Breast epithelium (tissue), 3 donors: ENCODE measurements around the gene KANSL3.

Source experiments
- POLR2A ChIP-seq: fragments of 450-650 bp; IDR thresholded peaks from one replicate; pipeline ENCODE4 v1.6.1; 2016; ENCODE audit warnings: antibody characterized with exemption, mild to moderate bottlenecking, moderate library complexity
- POLR2AphosphoS5 ChIP-seq, 3 donors: sonication (generic); formaldehyde crosslinking; IDR thresholded peaks; one replicate each; pipeline ENCODE4 v1.6.1; 2017; ENCODE audit warnings: antibody characterized with exemption in 3 of 3
- TF ChIP-seq, protein P1 (sequence below), 3 donors: fragments of 450-650 bp; IDR thresholded peaks; one replicate each; pipeline ENCODE4 v1.5.1; 2016 to 2017; ENCODE audit warnings: antibody characterized with exemption in 3 of 3, mild to moderate bottlenecking in 3 of 3, moderate library complexity in 3 of 3

DNA sequence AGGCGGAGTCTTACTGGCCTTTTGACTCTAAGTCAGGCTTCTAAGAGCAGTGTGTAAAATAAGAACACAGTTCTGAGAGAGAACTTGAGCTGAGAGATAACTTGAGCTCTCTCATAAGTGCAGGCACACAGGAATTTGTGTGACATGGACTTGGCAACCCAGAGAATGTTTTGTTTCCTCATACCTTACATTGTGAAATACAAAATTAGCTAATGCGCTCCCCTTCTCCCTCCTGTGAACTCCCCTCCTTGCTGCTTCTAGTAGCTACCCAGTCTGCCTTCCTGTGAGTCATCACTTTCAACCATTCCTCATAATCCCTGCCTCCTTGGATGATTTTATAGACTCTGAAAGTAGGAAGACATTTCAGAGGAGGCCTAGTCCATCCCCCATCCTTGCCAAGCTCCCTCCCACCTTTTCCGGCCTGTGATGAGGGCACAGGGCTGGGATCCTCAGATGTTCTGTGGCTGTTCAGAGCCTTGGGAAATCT lies 27.0 kb upstream of the KANSL3 start:
- TF ChIP-seq, protein P1, sequence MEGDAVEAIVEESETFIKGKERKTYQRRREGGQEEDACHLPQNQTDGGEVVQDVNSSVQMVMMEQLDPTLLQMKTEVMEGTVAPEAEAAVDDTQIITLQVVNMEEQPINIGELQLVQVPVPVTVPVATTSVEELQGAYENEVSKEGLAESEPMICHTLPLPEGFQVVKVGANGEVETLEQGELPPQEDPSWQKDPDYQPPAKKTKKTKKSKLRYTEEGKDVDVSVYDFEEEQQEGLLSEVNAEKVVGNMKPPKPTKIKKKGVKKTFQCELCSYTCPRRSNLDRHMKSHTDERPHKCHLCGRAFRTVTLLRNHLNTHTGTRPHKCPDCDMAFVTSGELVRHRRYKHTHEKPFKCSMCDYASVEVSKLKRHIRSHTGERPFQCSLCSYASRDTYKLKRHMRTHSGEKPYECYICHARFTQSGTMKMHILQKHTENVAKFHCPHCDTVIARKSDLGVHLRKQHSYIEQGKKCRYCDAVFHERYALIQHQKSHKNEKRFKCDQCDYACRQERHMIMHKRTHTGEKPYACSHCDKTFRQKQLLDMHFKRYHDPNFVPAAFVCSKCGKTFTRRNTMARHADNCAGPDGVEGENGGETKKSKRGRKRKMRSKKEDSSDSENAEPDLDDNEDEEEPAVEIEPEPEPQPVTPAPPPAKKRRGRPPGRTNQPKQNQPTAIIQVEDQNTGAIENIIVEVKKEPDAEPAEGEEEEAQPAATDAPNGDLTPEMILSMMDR (IDR thresholded peaks at IDR 0.05): no peak
- TF ChIP-seq POLR2A (no peak), POLR2AphosphoS5 (IDR thresholded peaks at IDR 0.05) (peak; percentile 31 to 69 (median 65))
